IPS-18a (cell line): ENCODE data around the gene ABI2.
"Not testable (repeated sequence)": the region's sequence is repeated elsewhere in the genome, so short reads cannot be mapped to it uniquely, and the experiment has no call there.

Source experiments
- H3K27ac ChIP-seq: one replicate; pipeline ENCODE4 v1.5.1; 2013; ENCODE audit warnings: low read length
- H3K27me3 ChIP-seq: one replicate; pipeline ENCODE4 v1.6.1; 2013; ENCODE audit warnings: mild to moderate bottlenecking, low read length; ENCODE audit not compliant: control insufficient read depth, insufficient read depth
- H3K36me3 ChIP-seq: one replicate; pipeline ENCODE4 v1.6.1; 2013; ENCODE audit warnings: low read depth, low read length; ENCODE audit not compliant: control insufficient read depth
- H3K4me1 ChIP-seq: one replicate; pipeline ENCODE4 v1.6.1; 2013; ENCODE audit warnings: low read depth, low read length; ENCODE audit not compliant: control insufficient read depth
- H3K4me3 ChIP-seq: one replicate; pipeline ENCODE4 v1.5.1; 2013; ENCODE audit warnings: low read length
- H3K9ac ChIP-seq: one replicate; pipeline ENCODE4 v1.6.1; 2013; ENCODE audit warnings: mild to moderate bottlenecking, low read length, moderate library complexity
- H3K9me3 ChIP-seq: one replicate; pipeline ENCODE4 v1.6.1; 2013; ENCODE audit warnings: low read depth, low read length; ENCODE audit not compliant: control insufficient read depth

Gene ABI2

GRCh38 chr2:203396667-203397066, 68.5 kb downstream of the ABI2 start:
- Histone ChIP-seq H3K9me3 (no peaks in the 10 kb centered on the region), H3K4me3 (no peak overlapping the region), H3K36me3 (peaks cover 22% of the 10 kb centered on the region), H3K27me3 (no peaks in the 10 kb centered on the region), H3K27ac (no peak overlapping the region), H3K9ac (no peak overlapping the region), H3K4me1 (peaks cover 4% of the 10 kb centered on the region)

- Histone ChIP-seq H3K9ac (no peak overlapping the region), H3K36me3 (peaks cover 34% of the 10 kb centered on the region), H3K9me3 (no peaks in the 10 kb centered on the region), H3K27me3 (no peaks in the 10 kb centered on the region), H3K4me1 (peaks cover 4% of the 10 kb centered on the region), H3K27ac (no peak overlapping the region), H3K4me3 (no peak overlapping the region)
Observed at GRCh38 chr2:203399031-203399430, 70.8 kb downstream of the ABI2 start.

- Histone ChIP-seq H3K36me3 (peaks cover 37% of the 10 kb centered on the region), H3K27ac (no peak overlapping the region), H3K4me1 (peaks cover 4% of the 10 kb centered on the region)
Observed at GRCh38 chr2:203400805-203401585, 72.8 kb downstream of the ABI2 start.

GRCh38 chr2:203404996-203405395, 76.8 kb downstream of the ABI2 start:
- no peaks in the 10 kb centered on the region for H3K27me3 ChIP-seq
- no peaks in the 10 kb centered on the region for H3K9me3 ChIP-seq
- no peak overlapping the region for H3K4me3 ChIP-seq
- no peaks in the 10 kb centered on the region for H3K4me1 ChIP-seq
- H3K36me3 ChIP-seq = peaks cover 66% of the 10 kb centered on the region
- H3K9ac ChIP-seq = no peak overlapping the region
- no peak overlapping the region for H3K27ac ChIP-seq

More at GRCh38 chr2:203400805-203401585, 72.8 kb downstream of the ABI2 start:
- H3K9ac ChIP-seq = no peak overlapping the region
- no peaks in the 10 kb centered on the region for H3K9me3 ChIP-seq
- no peak overlapping the region for H3K4me3 ChIP-seq
- no peaks in the 10 kb centered on the region for H3K27me3 ChIP-seq

- Histone ChIP-seq H3K9ac (no peak overlapping the region), H3K9me3 (no peaks in the 10 kb centered on the region), H3K27ac (no peak overlapping the region), H3K4me1 (no peaks in the 10 kb centered on the region), H3K27me3 (no peaks in the 10 kb centered on the region), H3K36me3 (peaks cover 76% of the 10 kb centered on the region), H3K4me3 (no peak overlapping the region)
Observed at GRCh38 chr2:203407496-203407895, 79.3 kb downstream of the ABI2 start.

GRCh38 chr2:203412546-203413331, 84.5 kb downstream of the ABI2 start:
- H3K9ac ChIP-seq = no peak overlapping the region
- no peaks in the 10 kb centered on the region for H3K9me3 ChIP-seq
- H3K4me3 ChIP-seq = no peak overlapping the region
- no peak overlapping the region for H3K27ac ChIP-seq
- peaks cover 57% of the 10 kb centered on the region for H3K36me3 ChIP-seq
- no peaks in the 10 kb centered on the region for H3K4me1 ChIP-seq
- no peaks in the 10 kb centered on the region for H3K27me3 ChIP-seq

GRCh38 chr2:203413796-203414195, 85.6 kb downstream of the ABI2 start:
- peaks cover 59% of the 10 kb centered on the region for H3K36me3 ChIP-seq
- no peak overlapping the region for H3K4me3 ChIP-seq
- no peaks in the 10 kb centered on the region for H3K9me3 ChIP-seq
- H3K27ac ChIP-seq = no peak overlapping the region
- no peaks in the 10 kb centered on the region for H3K4me1 ChIP-seq
- H3K27me3 ChIP-seq = no peaks in the 10 kb centered on the region
- H3K9ac ChIP-seq = no peak overlapping the region

GRCh38 chr2:203418271-203418670, 90.1 kb downstream of the ABI2 start:
- H3K9me3 ChIP-seq = no peaks in the 10 kb centered on the region
- H3K9ac ChIP-seq = no peak overlapping the region
- H3K36me3 ChIP-seq = peaks cover 35% of the 10 kb centered on the region
- H3K4me1 ChIP-seq = no peaks in the 10 kb centered on the region
- no peaks in the 10 kb centered on the region for H3K27me3 ChIP-seq
- no peak overlapping the region for H3K27ac ChIP-seq
- no peak overlapping the region for H3K4me3 ChIP-seq

- Histone ChIP-seq H3K27ac (no peak overlapping the region), H3K9me3 (no peaks in the 10 kb centered on the region), H3K9ac (no peak overlapping the region), H3K36me3 (peaks cover 42% of the 10 kb centered on the region), H3K27me3 (no peaks in the 10 kb centered on the region), H3K4me1 (no peaks in the 10 kb centered on the region), H3K4me3 (no peak overlapping the region)
Observed at GRCh38 chr2:203427061-203427460, 98.9 kb downstream of the ABI2 start.

GRCh38 chr2:203429643-203430042, 101.4 kb downstream of the ABI2 start:
- not testable (repeated sequence) for H3K27me3 ChIP-seq, H3K9me3 ChIP-seq, H3K9ac ChIP-seq, H3K4me3 ChIP-seq, H3K27ac ChIP-seq, H3K4me1 ChIP-seq
- peaks cover 42% of the 10 kb centered on the region for H3K36me3 ChIP-seq

- Histone ChIP-seq H3K4me1 (no peaks in the 10 kb centered on the region), H3K9ac (no peak overlapping the region), H3K27me3 (no peaks in the 10 kb centered on the region), H3K36me3 (peaks cover 35% of the 10 kb centered on the region), H3K9me3 (no peaks in the 10 kb centered on the region), H3K4me3 (no peak overlapping the region), H3K27ac (no peak overlapping the region)
Observed at GRCh38 chr2:203431391-203432185, 103.4 kb downstream of the ABI2 start.
